HG03457 (cell line): ENCODE results near the gene PIR.

Experiments used
- ATAC-seq: cut with Tn5 transposase; IDR thresholded peaks from one replicate; pipeline ENCODE4 v1.9.1; 2021; ENCODE audit warnings: moderate number of reproducible peaks; ENCODE audit not compliant: unreplicated experiment

The PIR gene

DNA sequence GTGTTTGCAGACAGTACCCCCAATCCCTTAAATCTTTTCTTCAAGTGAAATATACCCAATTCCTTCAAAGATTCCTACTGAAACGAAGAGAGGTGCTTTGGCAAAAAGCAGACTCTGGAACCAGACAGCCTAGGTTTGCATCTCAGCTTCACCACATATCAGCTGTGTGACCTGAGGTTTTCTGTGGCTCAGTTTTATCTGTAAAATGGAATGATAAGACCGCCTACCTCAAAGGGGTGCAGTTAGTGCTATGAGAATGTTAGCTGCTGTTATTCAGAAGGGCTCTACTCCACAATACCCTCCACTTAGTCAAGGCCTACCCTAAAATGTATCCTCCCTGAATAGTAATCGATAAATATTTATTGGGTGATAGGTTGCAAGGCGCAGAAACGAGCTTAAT is 664 bp downstream of the PIR start:
- no peak for ATAC-seq

DNA sequence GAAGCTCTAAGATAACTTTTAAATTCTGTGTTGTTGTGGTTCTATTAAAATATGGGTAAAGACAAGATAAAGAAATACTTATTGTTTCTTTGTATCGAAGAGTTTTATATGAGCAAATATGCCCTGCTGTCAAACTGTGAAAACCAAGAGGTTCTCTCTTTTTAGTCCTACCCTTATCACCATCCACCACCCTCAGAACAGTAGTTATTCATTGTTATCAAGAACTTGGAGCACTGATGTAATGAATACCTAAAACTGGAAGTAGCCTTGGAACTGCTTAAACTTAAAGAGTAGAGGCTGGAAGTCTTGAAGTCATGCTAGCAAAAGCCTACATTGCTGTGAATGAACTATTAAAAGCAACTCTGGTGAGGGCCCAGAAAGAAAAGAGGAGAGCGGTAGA is 9.2 kb downstream of the PIR start:
- no peak for ATAC-seq

DNA sequence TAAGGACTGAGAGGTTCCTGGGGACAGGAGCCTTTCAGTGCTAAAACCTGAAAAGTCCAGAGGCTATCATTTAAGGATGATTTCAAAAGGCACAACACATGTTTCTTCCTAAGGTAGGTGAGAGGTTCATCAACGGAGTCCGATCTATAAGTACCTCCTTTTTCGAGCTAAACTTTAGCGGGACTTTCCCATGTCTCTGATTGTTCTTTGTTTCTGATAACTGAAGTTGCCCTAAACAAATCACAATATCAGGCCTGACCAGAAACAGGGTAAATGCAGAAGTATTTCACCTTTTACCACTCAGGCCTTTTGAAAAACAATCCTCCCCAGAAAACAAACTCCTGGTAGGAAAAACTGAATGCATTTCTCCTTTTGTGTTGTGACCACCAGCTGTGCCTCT is 17.6 kb downstream of the PIR start:
- no peak for ATAC-seq

DNA sequence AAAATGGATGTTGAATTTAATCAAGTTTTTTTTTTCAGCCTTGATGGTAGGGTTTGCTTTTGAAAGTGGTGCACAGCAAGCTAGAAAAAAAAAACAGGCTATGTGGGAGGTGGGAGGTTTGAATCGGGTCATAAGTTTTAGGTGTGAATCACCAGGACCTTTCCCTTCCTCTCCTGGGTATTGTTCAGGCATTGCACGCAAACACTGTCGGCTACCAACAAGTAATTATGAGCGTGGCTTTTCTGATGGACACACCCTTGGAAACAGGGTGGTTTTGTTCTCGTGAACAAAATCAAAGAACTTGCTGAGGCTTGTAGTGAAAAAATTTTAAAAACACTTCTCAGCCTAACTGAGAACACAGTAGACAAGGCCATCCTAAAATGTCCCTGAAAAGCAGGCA is 18.1 kb downstream of the PIR start:
- no peak for ATAC-seq

DNA sequence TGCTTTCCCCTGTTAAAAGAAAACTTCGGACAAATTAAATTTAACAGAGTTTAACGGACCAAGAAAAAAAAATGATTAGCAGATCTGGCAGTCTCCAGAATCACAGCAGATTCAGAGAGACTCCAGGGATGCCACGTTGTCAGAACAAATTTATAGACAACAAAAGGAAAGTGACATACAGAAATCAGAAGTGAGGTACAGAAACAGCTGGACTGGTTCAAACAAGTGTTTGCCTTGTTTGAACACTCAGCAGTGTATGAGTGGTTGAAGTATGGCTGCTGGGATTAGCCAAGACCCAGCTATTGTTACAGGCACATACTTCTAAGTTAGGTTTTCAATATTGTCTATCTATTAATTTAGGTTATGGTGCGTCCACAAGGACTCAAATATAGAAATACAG is 19.1 kb downstream of the PIR start:
- ATAC-seq, result no peak

DNA sequence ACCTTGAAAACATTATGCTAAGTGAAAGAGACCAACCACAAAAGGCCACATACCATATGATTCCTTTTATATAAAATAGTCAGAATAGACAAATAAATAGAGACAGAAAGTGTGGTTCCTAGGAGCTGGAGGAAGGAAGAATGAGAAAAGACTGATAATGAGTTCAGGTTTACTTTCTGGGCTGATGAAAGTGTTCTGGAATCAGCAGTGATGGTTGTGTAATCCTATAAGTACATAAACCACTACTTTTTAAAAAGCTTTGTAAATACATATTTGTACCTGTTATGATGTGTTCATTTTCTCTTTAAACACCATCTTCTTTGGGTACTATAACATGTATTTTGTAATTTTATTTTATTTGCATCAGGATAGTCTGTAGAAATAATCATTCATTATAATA is 20.6 kb downstream of the PIR start:
- ATAC-seq, result no peak

DNA sequence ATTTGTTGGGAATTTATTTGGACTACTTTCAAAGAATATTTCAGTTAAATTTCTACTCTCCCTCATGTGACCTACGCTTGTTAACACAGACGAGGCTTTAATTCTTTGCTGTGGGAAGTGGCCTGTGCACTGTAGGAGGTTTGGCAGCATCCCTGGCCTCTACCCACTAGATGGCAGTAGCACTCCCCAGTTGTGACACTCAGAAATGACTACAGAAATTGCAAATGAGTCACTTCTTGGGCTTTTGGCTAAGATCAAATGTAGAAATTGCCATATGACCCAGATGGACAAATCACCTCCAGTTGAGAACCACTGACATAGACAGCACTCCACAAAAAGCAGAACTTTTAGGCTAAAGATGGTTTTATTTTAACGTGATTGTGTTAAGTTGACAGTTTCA is 22.1 kb downstream of the PIR start:
- no peak for ATAC-seq

DNA sequence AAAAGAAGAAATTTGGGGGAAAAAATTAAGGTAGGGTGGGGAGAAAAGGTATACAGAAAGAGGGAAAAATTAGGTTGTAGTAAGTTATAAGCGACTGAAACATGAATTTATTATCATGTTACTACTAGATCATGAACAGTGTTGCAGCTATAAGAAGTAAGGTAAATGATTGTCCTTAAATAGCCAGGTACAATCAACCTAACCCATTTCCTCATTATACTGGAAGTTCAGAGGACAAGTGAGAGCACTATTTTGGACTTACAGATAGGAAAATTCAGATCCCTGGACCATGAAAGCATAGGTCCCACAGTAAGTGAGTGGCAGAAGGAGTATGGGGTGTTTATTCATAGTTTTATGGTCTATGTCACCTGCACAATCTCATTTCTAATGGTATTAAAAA is 23.5 kb downstream of the PIR start:
- ATAC-seq, result no peak

DNA sequence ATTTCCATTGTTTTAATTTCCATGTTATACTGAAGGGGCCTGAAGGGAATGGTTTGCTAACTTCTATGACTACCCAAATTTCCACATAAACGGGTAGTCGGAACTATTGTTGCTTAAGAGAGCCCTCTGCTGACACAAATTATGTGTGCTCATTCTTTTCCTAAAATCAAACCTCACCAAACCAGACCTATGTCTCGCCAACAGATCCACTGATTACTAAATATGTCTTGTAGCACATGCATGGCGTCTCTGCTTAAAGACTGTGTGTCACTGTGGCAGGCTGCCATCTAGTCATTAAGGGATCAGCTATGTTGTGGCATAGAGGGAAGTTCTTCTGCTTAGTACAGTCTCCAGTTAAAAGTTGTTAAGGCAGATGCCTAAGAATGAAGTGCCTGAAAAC is 25.1 kb downstream of the PIR start:
- ATAC-seq, result no peak

DNA sequence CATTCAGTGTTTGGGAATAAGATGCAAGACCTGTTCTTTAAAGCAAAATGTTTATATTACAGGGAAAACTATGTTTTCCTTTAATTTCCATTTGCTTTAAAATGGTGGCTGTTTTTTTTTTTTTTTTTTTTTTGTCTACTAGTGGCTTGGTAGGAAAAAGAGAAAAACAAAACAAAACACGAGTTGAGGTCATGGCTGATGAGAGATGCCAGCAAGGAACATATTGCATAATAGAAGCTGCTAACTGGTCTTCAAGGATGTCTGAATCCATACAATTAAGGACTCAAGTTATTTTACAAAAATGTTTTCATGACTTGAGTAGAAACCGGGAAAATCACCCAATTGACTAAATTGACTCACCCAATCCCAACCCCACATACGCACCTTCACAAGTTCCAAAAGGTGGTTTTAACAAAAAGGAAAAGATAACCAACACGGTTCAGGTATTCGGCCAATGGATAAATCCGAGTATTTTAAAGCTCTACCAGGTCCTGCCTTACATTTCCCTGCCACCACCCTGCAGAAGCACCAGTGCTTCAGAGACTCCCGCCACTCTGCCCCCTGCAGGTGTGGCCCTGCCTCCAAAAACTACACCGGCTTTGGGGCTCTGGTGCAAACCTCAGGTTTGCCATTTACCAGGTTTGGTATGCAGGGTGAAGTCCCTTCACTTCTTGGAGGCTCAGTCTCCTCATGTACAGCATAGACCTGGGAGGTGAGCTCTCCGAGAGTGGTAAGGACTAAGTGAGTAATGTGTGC is 27.1 kb downstream of the PIR start:
- no peak for ATAC-seq

DNA sequence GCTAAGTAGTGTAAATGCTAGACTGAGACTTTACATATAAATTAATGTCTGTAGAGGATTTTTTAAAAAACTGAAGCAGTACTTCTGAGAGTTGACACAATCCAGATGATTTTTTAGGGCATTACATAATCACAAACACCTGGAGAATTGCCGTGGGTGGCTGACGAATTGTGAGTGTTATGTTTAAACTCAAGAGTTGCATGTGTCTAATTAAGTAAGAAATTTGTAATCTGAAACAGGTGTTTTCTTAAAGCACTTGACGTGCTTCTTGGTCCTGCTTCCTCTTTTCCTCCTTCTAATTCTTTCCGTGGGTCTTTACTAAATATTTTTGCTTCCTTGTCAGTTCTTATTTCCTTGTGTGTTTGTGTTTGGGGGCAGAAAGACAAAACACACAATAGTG is 27.8 kb downstream of the PIR start:
- ATAC-seq, result no peak

DNA sequence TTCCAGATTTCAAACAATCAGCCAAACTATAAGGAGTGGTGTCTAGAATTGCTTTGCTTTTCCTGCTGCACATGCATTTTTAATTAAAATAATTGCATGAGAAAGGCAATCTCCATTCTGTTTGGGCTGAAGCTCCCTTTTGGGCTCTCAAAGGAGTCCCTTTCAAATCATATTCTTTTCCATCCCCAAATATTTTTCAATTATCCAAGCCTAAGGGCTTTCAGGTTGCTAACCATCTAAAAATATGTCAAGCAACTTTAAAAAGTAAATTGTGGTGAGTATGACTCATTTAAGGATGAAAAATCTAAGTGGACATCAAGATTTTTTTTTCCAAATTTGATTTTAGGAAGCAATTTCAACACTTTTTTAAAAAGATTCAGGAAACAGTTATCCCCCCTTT is 28.4 kb downstream of the PIR start:
- no peak for ATAC-seq

DNA sequence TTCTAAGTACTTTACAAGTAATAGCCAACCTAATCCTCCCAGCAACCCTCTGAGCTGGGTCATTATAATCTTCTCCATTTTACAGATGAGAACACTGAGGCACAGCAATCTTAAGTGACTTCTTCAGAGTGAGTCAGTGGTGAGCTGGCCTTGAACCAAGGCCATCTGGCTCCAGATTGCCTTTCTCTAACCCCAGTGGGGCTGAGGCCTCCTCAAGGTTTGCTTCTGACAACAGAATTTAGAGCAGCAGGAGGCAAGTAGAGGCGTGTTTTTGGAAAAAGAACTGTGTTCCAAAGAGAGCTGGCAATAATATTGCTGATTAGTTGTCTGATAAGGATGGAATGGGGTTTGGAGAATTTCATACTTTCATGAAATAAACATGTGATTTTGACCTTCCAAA is 41.2 kb downstream of the PIR start:
- ATAC-seq, result no peak

DNA sequence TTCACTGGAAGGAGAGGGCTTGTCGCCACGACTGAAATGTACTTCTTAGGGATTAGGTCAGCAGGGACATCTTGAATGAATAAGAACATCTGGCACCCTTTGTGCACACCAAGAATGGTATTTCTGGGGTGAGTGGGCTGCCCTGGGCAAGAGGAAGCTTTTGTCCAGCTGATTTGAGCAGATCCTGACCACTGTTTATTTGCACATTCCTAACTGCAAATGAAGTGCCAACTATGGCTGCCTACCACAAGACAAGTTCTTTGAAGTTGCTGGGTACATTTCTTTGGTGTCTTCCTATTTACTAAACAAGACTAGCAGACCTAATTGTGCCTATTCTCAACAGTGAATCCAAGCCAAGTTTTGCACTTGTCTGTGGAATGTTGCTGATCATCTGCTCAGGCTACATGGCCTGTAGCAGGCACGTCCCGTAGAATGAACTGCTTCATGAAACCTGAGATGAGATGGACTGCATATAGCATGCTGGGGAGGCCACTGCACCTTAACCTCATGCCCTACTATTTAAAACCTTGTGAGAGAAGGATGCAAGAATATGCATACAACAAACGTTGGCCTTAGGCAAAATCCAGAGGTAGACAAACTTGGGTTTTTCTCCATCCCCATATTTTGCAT is 45.0 kb downstream of the PIR start:
- ATAC-seq, result no peak

DNA sequence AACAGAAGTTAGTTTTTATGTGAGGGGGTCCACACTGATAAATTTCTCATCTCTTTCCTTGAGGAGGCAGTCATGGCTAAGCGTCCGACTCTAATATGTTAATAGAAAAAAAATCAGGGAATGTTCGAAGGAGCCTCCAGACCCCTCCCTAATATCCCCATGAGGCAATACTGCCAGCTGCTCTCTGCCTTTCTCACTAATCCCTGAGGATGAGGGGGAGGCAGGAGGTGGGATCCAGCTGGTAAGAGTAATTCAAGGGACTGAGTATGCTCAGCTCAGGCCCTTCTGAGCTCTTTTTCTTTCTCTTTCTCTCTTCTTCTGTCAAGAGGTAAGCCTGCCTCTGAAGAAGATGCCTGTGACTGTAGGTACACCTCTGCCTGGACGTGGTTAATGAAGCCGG is 51.7 kb downstream of the PIR start:
- no peak for ATAC-seq

DNA sequence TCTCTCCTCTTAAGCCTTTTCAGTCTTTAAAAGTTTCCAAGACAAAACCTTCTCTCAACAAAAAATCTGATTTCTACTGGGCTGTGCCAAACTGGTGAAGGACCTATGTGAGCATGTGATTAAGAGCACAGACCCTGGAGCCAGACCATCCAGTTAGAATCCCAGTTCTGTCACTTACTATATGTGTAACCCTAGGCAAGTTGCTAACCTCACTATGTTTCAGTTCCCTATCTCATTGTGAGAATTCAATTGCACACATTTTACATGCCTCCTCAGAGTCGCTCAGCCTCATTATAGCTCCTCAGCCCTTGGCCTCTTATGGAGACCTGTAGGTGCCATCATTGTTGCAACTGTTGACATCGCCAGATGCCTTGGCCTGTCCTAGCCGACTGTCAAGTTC is 54.8 kb downstream of the PIR start:
- no peak for ATAC-seq

DNA sequence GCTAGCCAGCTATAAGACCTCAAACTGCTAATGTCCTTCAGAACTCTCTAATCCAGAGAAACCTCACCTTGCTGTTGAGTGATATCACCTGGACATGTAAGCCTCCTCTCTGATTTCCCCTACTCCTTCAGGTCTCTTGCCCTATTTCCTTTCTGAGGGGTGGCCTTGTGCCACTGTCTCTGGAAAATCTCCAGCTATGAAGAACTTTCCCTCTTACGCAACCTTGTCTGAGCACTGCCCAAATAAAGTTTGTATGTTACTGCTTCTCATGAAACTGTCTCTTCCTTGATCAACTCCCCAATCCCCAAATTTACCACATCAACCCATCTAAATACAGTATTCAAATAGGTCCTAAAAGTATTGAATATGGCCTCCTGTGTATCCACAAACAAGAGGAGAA is 55.4 kb downstream of the PIR start:
- no peak for ATAC-seq

DNA sequence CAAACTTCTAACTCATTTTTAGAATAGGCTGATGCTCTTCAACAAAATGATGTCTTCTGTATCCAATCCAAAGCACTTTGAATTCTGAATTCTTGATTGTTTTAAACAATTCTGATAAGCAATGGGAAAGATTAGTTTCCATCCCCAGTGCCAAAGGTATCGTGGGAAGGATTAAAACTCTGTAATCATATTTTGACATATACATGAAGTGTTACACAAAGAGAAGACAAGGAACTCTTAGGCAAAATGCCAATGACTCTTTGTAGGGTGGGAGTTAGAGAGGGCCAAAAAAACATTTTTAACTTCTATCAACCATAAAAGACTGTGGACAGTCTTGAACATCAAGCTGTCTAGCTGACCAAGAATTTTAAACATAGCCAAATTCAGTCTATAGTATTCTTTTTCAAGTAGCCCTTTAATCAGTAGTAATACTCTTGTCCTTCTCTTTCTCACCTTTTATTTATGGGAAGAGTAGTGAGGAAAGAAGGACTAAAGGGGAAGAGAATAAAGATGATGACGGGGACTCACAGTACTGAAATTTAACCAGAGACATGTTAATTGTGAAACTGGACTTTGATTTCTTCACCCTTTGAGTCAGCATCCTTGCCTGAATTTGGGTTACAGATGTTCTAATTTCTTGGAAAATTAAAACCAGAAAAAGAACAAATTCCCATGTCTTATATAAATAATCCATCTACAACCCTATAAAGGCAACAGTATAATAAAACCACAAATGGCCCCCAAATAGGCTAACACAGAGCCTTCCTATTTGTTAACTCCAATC is 57.1 kb downstream of the PIR start:
- ATAC-seq, result no peak

DNA sequence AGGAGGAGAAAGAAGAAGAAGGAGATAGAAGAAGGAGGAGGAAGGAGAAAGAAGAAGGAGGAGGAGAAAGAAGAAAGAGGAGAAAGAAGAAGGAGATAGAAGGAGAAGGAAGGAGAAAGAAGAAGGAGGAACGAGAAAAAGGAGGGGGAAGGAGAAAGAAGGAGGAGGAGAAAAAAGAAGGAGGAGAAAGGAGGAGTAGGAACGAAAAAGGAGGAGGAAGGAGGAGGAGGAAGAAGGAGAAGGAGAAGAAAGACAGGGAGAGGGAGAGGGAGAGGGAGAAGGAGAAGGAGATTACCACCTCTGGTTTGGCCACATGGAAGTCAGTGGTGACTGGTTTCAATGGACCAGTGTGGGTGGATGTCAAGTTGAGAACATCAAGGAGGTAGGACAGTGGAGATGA is 58.9 kb downstream of the PIR start:
- no peak for ATAC-seq

DNA sequence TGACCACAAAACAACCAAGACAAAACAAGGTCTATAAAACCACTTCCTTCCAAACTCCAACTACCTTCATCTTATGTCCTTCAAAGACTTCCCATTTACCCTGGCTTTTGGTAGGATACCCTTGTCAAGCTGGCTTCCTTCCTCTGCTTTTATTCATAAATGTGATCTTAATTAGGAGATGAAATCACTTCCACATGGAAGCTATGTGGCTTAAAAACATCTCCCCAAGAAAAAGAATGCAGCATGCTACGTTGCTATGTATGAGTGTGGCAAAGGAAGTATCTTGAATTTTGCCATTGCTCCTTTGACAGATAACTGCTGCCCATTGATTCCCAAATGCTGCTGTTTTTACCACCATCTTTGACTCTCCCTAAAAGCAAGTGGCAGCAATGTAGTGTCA is 62.5 kb downstream of the PIR start:
- ATAC-seq, result no peak

DNA sequence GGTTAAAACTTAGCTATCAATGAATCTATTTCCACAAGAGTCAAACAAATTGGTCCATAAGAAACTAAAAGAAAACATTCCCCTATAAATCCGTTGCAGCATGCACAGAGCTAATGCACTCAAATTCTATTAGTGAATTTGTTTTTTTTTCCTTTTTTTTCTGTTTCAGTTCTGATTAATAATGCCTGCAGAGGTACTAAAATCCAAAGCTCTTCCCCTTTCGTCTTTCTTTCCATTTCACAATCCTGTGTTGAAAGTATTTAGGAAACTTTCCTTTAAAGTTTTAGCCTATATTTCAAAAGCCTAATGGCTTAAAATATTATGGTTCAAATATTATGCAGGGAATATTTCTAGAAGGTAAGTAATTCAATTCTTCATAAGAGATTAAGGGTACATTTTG is 63.1 kb downstream of the PIR start:
- no peak for ATAC-seq

DNA sequence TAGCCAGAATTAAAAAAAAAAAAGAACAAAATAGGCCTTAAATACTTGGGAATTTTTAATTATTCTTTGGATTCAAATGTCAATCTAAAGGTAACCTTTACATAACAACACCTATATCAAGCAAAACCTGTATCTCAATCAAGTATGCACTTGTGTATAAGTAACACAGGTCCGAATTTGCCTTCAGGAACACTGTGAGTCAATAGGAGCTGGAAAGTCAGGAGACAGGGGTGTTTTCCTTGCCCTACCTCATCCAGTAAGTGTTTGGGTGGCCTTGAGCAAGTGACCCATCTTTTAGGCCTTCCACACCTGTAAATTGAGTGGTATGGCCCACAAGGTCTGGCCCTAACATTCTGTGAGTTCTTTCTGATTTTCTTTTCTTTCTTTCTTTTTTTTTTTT is 68.1 kb downstream of the PIR start:
- ATAC-seq, result no peak
